ENCODE data around the gene DAB2IP. TPM values are rescaled to one million over a fixed set of nuclear protein-coding genes. Genes with fewer than 3 reads are reported as not detected.

The DAB2IP gene
- polyA plus RNA-seq, 1 experiment = 20.4 TPM

GRCh38 chr9:121770415-121771273 is 119.2 kb downstream of the DAB2IP start:
- TF ChIP-seq CTCF (IDR thresholded peaks at IDR 0.05; ENCODE audit: low read depth, low read length) = no peak
- peak; percentile 18 for DNase-seq (ENCODE audit: low read depth, low spot score)
- Histone ChIP-seq H3K27ac (ENCODE audit: low read depth, low read length) (peak overlapping the region; percentile 68), H3K4me3 (ENCODE audit: low read depth, low read length) (no peak overlapping the region), H3K9me3 (ENCODE audit: control insufficient read depth, insufficient read depth, low read length) (no peaks in the 10 kb centered on the region; the same call in 1 of the 2 replicates), H3K27me3 (ENCODE audit: control insufficient read depth, insufficient read depth, low read length) (no peaks in the 10 kb centered on the region)
- POLR2A ChIA-PET = no interaction called here
- CTCF ChIA-PET = no interaction called here

DNA sequence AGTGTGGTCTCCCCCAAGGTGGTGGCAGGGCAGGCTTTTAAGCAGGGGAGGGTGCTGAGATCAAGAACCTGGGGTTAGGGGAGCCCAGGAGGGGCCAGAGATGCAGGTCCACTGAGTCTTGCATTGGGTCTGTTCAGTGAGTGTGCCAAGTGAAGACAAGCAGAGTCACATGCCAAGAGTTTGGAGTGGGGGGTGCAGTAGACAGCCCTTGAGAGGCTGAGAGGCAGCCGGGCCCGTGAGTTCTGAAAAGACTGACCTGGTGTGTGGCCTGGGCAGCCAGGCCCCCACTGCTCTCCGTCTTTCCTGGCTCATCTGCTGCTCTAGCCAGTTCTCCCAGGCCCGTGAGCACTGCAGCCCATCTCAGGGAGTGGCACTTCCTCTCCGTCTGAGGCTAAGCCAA is 120.0 kb downstream of the DAB2IP start:
- Histone ChIP-seq H3K4me3 (ENCODE audit: low read depth, low read length) (no peak overlapping the region), H3K27me3 (ENCODE audit: control insufficient read depth, insufficient read depth, low read length) (no peaks in the 10 kb centered on the region), H3K27ac (ENCODE audit: low read depth, low read length) (no peak overlapping the region), H3K9me3 (ENCODE audit: control insufficient read depth, insufficient read depth, low read length) (peaks cover 5% of the 10 kb centered on the region; the same call in 1 of the 2 replicates)
- no peak for TF ChIP-seq CTCF (IDR thresholded peaks at IDR 0.05; ENCODE audit: low read depth, low read length)
- CTCF ChIA-PET = no interaction called here
- POLR2A ChIA-PET = interaction anchor here (0.6 kb wide), 1 partner anchor 28 kb away, joined by 5 read pairs; no protein-coding TSS in a partner anchor
- no peak for DNase-seq (ENCODE audit: low read depth, low spot score)

DNA sequence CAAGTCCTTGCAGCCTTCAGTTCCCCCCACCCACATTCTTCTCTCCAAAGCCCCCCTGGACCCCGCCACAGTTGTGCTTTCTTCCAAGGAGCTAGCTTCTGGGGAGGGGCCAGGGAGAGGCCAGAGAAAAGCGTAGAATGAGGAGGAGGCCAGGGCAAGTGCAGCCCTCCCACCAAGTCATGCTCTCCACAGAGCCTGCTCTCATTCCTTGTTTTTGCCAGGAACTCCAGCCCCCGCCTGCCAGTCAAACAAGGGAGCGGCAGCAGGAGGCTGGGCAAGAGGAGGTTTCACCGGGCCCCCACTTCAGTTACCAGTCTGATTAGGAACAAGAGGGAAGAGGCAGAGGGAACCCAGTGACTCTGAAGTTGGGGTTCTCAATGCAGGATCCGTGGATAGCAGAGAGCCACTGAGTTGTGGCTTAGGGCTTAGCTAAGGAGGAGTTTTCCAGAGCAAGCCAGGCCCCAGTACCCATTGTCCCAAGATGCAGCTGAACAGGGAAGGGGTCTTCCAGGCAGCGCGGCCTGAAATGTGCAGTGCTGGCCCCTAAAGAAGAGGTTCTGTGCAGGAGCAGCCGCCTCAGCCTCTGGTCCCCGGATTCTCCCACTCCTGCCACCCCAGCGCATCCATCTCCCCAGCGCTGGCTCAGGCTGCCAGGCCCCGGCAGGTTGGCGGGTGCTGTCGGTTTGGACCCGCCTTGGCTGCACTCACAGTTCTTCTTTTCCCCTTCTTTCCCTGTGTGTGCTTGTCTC is 120.6 kb downstream of the DAB2IP start:
- POLR2A ChIA-PET = interaction anchor here (0.6 kb wide), 1 partner anchor 28 kb away, joined by 5 read pairs; no protein-coding TSS in a partner anchor
- CTCF ChIA-PET = no interaction called here
- H3K4me3 ChIP-seq (ENCODE audit: low read depth, low read length) = no peak overlapping the region
- H3K9me3 ChIP-seq (ENCODE audit: control insufficient read depth, insufficient read depth, low read length) = peaks cover 6% of the 10 kb centered on the region; the same call in 1 of the 2 replicates
- no peaks in the 10 kb centered on the region for H3K27me3 ChIP-seq (ENCODE audit: control insufficient read depth, insufficient read depth, low read length)
- TF ChIP-seq CTCF (IDR thresholded peaks at IDR 0.05; ENCODE audit: low read depth, low read length) = no peak
- no peak overlapping the region for H3K27ac ChIP-seq (ENCODE audit: low read depth, low read length)
- DNase-seq (ENCODE audit: low read depth, low spot score) = no peak

- Histone ChIP-seq H3K27ac (ENCODE audit: low read depth, low read length) (no peak overlapping the region), H3K27me3 (ENCODE audit: control insufficient read depth, insufficient read depth, low read length) (no peaks in the 10 kb centered on the region), H3K4me3 (ENCODE audit: low read depth, low read length) (no peak overlapping the region), H3K9me3 (ENCODE audit: control insufficient read depth, insufficient read depth, low read length) (peaks cover 6% of the 10 kb centered on the region; the same call in 1 of the 2 replicates)
- ChIA-PET POLR2A (no interaction called here), CTCF (no interaction called here)
- no peak for DNase-seq (ENCODE audit: low read depth, low spot score)
- no peak for TF ChIP-seq CTCF (IDR thresholded peaks at IDR 0.05; ENCODE audit: low read depth, low read length)
Measured at GRCh38 chr9:121772600-121773285, 121.3 kb downstream of the DAB2IP start.
